ENCODE results near the gene TNFAIP8L1.

Gene TNFAIP8L1

DNA sequence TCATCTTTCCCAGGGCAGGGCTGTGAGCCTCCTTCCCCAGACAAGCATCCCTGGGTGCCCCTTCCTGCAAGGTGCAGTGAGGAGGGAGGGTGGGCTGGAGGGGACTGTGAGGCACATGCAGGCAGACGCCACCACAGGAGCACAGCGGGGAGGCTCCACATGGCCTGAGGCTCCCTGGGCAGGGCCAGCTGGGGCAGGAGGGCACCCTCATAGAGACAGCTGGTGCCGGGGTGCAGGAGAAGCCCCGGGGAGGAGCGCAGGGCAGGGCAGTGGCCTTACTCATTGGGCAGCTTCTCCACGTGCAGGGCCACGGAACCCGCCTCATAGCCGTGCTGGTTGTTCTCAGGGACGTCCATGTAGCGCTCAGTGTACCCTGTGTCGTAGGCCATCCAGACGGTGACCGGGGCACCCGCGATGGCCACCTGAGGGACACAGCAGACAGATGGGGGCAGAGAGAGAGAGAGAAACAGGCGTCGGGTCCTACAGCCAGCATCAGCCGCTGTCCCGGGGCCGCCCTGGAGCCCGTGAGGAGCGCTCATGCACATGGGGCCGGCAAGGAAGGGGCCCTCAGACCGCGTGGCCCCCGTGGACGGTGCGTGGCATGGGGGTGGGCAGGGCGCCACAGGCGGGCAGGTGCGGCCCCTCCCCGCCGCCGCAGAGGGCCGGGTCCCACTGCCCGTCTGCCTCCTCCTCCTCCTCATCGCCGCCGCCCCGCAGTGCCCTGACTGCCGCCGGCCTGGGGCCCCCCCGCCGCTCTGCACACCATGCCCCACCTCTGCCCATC, 43.3 kb downstream of the TNFAIP8L1 start:
- DNase-seq = no peak

DNA sequence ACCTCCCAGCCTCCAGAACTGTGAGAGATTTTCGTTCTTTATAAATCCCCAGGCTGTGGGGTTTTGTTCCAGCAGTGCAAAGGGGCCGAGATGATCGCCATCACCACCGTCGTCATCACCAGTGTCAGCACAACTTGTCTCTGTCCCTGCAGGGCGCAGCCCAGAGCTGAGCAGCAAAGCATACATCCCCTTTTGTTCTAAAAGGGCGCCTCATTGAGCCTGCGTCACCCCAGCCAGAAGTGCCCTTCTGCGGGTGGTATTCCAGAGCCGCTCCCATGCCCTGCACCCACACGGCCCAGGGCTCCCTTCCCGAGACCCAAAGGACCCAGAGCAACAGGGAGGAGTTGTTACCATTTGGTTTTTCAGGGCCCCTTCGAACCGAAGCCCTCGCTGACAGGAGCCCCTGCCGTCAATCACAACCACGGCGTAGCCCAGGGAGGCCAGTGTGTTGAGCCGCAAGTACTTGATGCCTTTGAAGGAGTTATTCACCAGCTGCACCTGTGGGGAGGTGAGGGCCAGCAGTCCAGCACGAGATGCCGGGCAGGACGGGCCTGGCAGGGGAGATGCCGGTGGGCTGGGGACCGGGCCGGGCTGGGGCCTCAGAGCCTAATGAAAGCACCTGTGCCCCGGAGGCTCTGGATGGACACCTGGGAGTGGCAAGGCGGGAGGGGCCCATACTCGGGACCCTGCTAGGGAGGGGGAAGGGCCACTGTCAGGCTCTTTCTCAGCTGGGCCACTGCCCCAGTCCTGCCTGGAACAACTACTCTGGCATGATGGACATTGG, 45.2 kb downstream of the TNFAIP8L1 start:
- no peak for DNase-seq

DNA sequence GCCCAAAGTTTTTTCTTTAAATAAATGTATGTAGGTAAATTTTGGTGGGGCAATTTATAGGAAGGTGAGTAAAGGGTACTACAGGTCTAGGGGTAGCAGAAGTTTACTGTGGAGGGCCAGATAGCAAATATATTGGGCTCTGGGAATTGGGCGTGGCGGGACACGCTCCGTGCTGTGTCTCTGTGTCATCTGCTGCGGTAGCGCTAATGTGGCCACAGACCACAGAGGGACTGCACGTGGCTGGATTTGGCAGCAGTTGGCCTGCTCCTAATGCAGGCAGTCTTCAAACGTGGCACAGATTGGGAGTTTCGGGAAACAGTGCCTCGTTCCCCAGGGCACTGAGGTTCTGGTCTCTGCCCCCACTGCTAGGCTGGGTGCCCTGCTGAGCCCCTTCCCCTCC, 47.4 kb downstream of the TNFAIP8L1 start:
- DNase-seq = no peak

DNA sequence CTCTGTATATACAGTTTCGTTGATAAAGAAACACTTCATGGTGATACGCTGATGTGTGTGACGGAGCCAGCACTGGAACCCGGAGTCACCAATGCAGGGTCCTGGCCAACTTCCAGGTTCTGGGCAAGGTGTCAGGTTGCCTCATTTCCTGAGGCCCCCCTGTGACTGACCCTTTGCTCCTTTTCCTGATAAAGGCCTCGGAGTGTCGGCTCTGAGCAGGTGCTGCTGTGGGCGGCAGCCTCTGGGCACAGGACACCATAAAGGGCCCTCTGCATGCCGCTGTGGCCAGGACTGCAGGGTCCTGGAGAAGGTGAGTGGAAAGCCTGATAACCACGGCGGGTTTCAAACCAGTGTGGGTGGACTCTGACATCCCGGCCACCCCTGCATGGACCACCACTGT, 48.1 kb downstream of the TNFAIP8L1 start:
- no peak for DNase-seq

DNA sequence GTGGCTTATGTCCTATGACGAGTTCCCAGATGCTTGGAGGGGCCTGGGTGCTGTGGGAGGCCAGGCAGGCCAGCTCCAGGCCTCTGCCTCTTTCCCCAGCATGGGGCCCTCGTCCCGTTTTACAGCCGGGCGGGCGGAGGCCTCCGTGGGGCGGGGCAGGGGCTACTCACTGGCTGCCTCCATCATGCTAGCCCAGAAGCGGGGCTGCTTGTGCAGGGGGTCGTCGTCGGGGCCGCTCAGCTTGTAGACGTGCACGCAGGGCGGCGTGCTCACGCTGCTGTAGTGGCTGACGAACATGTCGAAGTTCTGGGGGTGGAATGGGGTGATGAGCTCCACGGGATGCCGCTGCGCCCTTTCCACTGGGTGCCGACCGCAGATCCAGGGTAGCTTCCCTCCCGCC, 49.3 kb downstream of the TNFAIP8L1 start:
- DNase-seq = no peak

DNA sequence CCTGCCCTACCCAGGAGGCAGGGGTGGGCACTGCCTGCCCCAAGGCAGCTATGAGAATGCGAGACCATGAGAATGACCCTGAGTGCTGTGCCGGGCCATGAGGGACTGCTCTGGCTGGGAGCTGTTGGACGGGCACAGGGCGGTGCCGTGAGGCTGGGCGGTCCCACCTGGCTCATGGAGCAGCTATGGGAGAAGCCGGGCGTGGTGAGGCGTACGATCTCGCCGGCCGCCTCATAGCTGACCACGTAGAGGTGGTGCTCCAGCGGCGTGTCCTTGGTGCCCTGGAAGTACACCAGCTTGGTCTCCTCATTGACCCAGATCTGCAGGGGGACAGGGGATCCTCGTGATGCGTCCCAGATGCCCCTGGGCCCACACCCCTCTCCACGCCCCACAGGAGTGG, 50.1 kb downstream of the TNFAIP8L1 start:
- DNase-seq = no peak

DNA sequence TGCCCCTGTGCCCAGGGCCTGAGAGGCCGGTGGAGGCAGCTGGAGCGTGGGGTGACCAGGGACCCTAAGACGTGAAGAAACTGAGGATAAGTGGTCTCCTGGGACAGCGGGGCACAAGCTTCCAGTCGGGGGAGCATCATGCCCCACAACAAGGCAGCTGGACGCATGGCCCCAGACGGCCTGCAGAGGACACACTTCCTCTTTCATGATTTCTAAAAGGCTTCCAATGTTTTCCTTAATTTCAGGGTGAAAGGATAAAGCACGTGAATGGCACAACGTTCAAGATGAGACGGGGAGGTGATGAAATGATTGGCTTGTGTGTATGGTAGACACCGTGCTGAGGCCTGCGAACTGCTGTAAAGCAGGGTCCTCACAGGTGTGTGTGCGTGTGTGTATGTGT, 51.0 kb downstream of the TNFAIP8L1 start:
- no peak for DNase-seq

DNA sequence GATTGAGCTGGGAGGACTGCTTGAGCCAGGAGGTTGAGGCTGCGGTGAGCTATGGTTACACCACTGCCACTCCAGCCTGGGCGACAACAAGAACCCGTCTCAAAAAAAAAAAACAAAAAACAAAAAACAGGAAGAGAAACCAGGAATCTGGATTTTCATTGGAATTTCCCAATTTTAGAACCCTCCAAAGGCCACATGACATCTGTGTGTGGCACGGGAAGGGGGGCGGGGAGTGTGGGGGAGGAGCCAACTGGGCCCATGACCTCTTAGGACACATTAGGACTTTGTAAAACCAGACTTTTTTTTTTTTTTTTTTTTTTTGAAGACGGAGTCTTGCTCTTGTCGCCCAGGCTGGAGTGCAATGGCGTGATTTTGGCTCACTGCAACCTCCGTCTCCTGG, 52.1 kb downstream of the TNFAIP8L1 start:
- no peak for DNase-seq

DNA sequence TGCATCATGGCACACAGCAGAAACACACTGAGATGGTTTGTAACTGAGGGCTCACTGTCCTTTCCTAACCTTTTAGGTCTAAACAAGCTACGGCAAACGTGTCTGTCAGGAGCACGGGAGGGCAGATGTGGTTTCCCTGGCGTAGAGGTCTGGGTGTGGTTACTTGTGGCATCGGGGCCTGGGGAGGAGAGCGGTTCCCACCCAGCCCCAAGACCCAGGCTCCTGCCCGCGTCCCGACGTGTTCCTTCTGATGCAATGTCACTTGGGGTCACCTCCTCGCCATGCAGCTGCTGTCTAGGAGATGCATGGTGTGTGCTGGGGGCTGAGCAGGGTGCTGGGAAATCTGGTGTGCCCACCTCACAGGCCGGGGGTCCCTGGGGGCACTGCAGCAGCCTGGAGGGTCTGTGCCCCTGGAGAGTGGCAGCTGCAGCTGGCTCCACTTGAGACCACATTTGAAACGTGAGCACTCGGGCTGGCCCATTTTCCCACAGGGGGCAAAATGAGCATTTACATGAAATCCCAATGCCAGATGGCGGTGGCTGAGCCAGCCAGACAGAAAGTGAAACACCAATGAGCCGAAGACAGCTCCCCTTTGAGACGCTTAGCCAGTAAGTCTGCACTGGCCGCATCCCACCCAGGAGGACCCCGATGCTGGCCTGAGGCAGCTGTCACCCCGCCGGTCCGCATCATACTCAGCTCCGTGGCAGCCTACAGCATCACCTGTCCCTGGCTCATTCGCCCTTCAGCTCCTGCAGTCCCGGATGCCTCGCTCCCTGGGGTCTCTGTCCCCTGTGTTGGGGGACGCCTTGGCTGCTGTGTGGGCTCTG, 53.1 kb downstream of the TNFAIP8L1 start:
- DNase-seq = no peak

DNA sequence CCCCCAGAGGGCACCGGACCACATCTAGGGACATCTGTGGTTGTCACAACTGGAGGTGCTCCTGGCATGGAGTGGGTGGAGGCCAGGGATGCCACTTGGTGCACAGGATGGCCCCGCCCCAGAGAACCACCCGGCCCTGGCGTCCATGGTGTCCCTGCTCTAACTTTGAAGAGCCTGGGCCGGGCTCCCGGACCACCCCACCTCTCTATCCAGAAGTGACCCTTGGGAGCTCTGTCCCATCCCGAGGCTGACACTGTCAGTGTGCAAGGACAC, 53.7 kb downstream of the TNFAIP8L1 start:
- no peak for DNase-seq

DNA sequence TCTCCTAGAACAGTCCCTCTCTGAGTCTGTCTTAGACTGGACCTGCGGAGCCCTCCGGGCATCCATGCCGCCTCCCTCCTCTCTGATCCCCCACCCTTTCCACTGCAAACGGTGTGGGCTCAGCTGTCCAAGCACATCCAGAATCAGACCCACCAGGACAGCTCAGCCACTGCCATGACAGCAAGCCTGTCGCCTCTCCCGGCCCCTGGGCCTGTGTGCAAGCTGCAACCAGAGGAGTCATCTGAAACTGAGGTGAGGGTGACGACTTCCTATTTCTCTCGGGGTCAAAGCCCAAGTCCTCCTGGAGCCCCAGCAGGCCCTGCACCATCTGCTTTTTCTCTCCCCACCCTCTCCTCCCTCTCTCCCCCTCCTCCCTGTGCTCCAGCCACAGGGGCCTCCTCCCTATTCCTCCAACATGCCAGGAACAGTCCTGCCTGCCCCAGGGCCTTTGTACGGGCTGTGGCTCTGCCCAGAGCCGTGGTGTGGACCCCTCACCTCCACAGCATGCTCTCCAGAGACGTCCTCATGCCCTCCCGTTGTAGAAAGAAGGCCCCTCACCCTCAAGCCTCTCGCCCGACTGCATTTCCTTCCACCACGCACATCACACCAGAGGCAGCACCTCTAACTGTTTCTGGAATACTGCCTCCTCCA, 54.3 kb downstream of the TNFAIP8L1 start:
- DNase-seq = no peak

DNA sequence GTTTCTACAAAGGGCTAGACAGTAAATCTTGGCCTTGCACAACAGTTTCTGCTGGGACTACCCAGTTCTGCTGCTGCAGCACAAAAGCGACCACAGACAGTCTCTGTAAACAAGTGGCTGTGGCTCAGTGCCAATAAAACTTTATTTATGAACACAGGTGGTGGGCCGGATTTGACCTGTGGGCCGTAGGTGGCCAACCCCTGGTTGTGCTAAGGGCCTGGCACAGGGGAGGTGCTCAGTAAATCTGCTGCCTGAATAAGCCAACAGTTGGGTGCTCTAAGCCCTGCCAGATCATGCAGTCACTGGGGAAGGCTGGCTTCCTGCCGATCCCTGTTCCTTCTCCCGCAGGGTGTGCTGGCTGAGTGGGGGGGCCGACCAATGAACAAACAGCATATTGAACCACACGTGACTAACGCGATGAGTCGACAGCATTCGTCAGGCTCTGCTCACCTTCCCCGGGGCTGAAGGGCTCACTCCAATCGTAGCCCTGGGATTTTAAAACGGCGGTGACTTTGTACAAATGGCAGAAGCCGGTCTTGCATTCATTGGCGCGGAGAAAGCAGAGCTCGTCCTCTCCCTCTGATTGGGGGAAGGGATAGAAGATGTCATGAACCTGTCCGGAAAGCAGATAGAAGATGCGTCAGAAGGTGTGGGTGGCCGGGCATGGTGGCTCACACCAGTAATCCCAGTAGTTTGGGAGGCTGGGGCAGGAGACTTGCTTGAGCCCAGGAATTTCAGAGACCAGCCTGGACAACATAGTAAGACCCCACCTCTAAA, 55.1 kb downstream of the TNFAIP8L1 start:
- DNase-seq = no peak

DNA sequence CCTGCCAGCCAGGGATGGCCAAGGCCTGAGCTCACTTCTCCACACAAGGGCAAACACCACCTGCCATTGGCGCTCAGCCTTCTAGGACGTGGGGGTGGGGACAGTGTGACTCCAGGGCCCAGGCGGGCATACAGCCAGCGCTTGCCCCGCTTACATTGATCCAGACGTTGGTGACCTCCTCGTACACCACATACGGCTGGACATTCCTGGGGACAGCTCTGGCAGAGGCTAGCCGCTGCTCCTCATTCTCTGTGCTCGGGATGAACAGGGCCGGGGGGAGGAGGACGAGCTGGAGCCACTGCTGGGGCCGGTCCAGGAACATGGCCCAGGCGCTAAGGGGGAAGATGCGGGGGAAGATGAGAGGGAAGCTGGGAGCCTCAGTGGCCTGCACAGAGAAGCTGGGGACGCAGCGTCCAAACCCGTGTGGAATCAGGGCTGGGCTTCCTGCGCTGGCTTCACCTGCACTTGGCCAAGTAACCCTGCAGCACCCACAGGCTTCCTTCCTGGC, 56.0 kb downstream of the TNFAIP8L1 start:
- no peak for DNase-seq

DNA sequence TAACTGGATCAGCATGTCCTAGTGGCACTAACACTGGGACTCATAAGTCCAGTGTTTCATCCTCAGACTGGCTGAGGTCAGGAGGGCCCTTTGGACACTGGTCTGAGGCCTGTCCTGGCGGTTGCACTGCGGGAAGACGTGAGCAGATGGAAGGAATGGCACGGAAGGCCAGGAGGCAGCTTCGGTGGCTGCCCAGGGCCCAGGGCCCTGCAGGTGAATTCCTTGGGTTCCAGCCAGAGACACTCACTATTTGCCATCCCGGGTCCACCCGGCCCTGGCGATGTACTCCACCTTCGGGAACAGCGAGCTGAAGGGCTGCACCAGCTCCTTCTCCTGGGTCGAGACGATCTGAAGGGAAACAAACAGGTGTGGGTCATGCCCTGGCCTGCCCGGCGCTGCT, 58.0 kb downstream of the TNFAIP8L1 start:
- no peak for DNase-seq

DNA sequence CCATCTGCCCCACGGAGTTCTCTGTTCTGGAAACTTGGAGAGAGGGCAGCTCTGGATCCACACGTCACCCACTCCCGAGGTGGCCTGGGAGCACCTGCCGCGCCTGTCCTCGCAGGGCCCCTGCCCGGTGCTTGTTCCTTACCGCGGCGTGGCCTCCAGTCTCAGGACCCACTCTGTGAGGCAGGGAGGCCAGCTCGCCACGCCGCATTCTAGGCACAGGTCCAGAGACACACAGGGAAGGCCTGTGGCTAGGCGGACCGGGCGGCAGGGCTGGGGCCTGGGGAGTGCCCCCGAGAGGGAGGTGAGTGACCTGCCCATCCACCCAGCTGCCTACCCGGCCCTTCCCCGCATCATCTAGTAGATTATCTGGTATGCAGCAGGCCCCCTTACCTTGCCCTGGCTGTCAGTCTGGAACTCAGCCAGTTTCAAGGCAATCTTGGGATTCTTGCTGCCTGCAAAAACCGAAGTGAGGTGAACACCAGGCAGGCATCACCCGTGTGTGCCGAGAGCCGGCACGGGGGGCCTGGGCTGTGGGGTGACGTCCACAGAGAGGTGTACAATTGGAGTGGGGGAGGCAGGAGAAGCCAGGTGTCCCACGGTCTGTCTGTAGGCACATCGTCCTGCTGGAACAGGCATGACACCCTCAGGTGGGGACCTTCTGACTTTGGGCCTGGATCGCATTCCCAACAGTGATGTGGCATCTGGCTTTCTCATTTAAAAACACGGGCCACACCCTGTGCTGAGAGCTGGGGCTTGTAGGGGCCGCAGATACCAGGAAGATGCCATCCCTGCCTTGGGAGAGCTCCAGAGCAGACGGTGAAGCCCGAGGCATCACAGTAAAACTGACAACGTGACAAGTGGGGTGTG, 60.7 kb downstream of the TNFAIP8L1 start:
- no peak for DNase-seq

DNA sequence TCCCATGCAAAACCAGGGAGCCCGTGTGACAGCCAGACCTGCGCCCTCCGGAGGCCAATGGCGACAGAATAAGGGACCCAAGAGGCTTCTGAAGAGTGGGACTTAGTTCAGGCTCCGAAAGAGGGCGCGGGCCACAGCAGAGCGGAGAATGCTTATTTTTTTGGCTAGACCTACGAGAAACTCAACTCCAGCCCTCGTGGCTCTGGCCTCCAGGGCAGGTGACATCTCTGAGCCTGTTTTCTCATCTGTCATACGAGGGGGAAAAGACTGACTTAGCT, 61.3 kb downstream of the TNFAIP8L1 start:
- no peak for DNase-seq

DNA sequence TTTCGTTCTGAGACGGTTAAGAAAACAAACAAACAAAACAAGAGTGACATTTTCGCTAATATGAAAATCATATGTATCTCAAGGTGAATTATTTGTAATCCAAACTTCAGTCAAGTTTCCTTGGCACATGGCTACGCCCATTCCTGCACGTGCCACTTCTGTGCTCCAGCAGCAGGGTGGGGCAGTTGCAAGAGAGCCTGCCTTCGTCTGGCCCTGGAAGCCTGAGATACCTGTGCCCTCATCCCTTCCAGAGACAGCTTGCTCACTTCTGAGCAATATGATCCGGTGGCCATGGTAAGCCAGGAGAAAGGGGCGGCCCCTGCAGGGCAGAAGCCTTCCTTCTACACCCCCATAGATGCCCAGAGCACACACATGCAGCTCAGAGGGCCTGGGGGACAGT, 62.2 kb downstream of the TNFAIP8L1 start:
- no peak for DNase-seq

DNA sequence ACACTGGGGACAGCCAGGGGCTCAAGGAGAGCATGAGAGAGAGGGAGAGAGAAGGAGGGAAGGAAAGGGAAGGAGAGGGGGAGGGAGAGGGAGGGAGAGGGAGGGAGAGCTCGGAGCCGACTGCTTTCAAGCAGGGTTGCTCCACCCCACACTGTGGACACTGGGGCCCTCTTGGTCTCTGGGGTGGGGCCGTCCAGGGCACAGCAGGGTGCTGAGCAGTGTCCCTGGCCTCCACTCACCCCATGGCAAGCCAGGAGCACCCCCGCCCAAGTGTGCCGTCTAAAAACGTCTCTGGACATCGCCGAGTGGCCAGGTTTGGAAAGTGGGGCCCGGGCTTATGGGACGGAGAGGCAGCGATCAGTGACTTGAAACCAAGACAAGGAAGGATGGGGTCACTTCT, 63.4 kb downstream of the TNFAIP8L1 start:
- no peak for DNase-seq

DNA sequence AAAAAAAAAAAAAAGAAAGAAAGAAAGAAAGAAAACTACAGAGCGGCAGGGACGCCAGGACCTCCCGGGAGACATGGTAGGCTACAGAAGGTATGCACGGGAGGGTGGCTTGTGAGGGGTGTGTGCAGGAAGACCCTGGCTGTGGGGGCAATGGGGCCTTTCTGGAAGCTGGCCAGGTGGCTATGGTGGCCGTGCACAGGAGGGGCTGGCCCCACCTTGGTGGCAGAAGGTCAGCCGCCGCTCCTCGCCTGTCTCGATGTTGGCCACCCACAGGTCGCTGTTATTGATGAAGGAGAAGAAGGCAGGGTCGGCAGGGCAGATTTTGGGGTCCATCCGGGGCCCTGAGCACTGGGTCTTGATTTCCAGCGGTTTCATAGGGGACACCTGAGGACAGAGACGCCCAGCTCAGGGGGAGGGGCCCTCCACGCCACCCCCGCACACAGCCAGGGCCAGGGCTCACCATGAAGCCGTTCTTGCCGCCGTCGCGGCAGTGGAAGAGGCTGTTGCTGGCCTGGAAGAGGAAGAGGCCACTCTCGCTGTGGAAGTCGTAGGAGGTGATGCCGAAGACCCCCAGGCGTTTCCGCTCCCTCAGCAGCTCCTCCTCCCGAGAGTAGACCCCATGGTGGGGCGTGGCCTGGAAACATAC, 64.5 kb downstream of the TNFAIP8L1 start:
- DNase-seq = no peak

DNA sequence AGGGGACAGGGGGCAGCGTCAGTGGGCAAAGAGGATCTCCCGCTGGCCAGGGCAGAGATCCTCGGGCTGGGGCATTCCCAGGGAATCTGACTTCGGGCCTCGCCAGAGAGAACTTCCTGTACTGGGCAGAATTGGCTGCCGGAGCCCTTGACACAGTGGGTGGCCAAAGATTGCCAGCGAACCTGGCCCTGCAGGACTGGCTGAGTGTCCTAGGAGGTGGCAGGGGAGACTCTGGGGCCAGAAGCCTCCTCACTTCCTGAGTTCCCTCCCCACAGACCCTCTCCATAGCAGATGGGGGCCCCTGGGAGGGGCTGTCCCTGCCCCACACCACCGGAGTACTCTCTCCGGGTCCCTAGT, 65.0 kb downstream of the TNFAIP8L1 start:
- DNase-seq = no peak

Data from activated T-cell treated with anti-CD3 and anti-CD28 coated beads for 4 hours (primary cell).